GM10248 (cell line): ENCODE results near the gene TPK1.

Experiments
- CTCF ChIA-PET: fragments of 300-600 bp; sonication (Branson Sonifier 250); formaldehyde crosslinking; extraction: SDS; loops from one replicate; lab custom pipeline; 2021; ENCODE audit warnings: antibody characterized with exemption; lab: Yijun Ruan, JAX
- POLR2A ChIA-PET: fragments of 350-650 bp; sonication (Branson Sonifier 250); formaldehyde crosslinking; extraction: SDS; loops from one replicate; lab custom pipeline; 2020; ENCODE audit warnings: antibody characterized with exemption; lab: Yijun Ruan, JAX
- DNase-seq: peaks from one replicate; pipeline ENCODE4 v3.0.0; 2012; ENCODE audit errors: extremely low spot score
- CTCF ChIP-seq: IDR thresholded peaks from 2 replicates; pipeline ENCODE4 v1.5.1; 2012; ENCODE audit warnings: mild to moderate bottlenecking, low read depth; ENCODE audit errors: extremely low read depth, missing control alignments, control extremely low read depth

The TPK1 gene

GRCh38 chr7:144863320-144863647 is 27.4 kb upstream of the TPK1 start:
- POLR2A ChIA-PET: no interaction called here

GRCh38 chr7:144862612-144863319 is 26.9 kb upstream of the TPK1 start:
- DNase-seq: no peak
- CTCF ChIA-PET: interaction anchor here (0.8 to 1.9 kb wide), 4 partner anchors 11 to 86 kb away, joined by 3 to 4 read pairs (median 3); partner anchors contain the start of gene TPK1

More at GRCh38 chr7:144863320-144863647, 27.4 kb upstream of the TPK1 start:
- CTCF ChIA-PET: interaction anchor here (0.8 to 1.9 kb wide), 4 partner anchors 12 to 87 kb away, joined by 3 to 4 read pairs (median 3); partner anchors contain the start of gene TPK1
- no peak for TF ChIP-seq CTCF
- no peak for DNase-seq

GRCh38 chr7:144859739-144860138 is 23.9 kb upstream of the TPK1 start:
- POLR2A ChIA-PET: no interaction called here

More at GRCh38 chr7:144862612-144863319, 26.9 kb upstream of the TPK1 start:
- no peak for TF ChIP-seq CTCF
- POLR2A ChIA-PET: no interaction called here

GRCh38 chr7:144857463-144857862 is 21.6 kb upstream of the TPK1 start:
- ChIA-PET CTCF (interaction anchor here (1.4 to 1.9 kb wide), 3 partner anchors 9 to 1232 kb away, joined by 3 to 5 read pairs (median 3); no protein-coding TSS in a partner anchor), POLR2A (no interaction called here)
- DNase-seq: no peak
- no peak for TF ChIP-seq CTCF

More at GRCh38 chr7:144859739-144860138, 23.9 kb upstream of the TPK1 start:
- CTCF ChIA-PET: interaction anchor here (1.0 kb wide), 1 partner anchor 121 kb away, joined by 3 read pairs; no protein-coding TSS in a partner anchor
- no peak for DNase-seq
- no peak for TF ChIP-seq CTCF

GRCh38 chr7:144854839-144855424 is 19.1 kb upstream of the TPK1 start:
- ChIA-PET CTCF (interaction anchor here (0.9 to 1.9 kb wide), 5 partner anchors 14 to 67 kb away, joined by 3 to 10 read pairs (median 3); partner anchors contain the start of gene TPK1), POLR2A (no interaction called here)
- TF ChIP-seq CTCF: peak; percentile 44
- no peak for DNase-seq

- no peak for DNase-seq
- CTCF ChIA-PET: no interaction called here
- no peak for TF ChIP-seq CTCF
- POLR2A ChIA-PET: no interaction called here
Measured at GRCh38 chr7:144853542-144853941, 17.7 kb upstream of the TPK1 start.
